NCI-H1048 (cell line): ENCODE measurements around the gene LRIT2.

Source experiments
- DNase-seq: peaks from one replicate; lab custom pipeline; 2025; lab: John Stamatoyannopoulos, UW

The LRIT2 gene

DNA sequence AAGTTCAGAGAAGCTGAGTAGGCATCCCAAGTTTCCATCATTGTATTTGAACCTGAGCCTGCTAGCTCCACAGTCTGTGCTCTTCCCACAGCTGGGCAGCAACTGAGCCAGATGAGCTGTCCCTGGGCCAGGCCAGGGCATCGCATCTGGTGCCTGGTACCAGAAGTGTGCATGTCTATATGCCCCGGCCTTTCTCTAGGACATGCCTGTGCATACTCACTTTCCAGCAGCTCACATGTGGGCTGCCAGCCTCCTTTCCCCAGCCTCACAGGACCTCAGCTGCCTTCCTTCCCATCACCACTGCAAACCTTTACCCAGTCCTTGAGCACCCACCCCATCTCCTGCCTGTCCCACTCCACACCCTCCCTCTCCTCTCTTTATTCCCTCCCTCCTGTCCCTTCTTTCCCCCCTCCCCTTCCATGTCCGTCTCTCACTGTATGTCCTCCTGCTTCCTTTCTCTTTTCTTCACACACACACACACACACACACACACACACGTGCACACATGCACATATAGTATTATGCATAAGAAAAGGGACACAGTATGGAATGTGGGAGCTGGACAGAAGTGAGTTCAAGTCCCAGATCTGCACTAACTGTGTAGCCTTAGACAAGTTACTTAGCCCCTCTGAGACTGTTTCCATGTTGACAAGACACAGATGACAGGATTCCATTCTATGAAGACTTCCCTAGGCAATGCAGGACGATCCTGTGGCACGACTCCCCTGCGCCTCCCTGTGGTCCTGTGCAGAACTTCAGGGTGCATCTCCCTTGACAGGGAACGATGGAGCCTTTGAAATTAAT, 20.1 kb downstream of the LRIT2 start:
- no peak for DNase-seq

DNA sequence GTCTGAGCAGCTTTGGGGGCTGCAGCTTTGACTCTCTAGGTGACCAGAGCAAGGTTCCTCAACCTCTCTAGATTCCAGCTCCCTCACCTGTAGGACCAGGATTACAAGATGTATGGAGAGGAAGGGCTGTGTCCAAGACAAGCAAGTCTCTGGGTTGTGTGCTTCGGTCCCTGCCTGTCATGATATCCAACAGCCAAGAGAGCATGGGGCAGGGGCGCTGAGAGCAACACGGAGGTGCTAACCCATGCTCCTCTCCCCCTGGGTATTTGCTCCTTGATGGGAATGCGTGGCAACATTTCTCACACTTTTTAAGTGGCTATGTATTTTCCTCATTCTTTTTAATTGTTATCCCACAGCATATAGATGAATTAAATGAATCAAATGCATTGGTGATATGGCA, 20.7 kb downstream of the LRIT2 start:
- no peak for DNase-seq

DNA sequence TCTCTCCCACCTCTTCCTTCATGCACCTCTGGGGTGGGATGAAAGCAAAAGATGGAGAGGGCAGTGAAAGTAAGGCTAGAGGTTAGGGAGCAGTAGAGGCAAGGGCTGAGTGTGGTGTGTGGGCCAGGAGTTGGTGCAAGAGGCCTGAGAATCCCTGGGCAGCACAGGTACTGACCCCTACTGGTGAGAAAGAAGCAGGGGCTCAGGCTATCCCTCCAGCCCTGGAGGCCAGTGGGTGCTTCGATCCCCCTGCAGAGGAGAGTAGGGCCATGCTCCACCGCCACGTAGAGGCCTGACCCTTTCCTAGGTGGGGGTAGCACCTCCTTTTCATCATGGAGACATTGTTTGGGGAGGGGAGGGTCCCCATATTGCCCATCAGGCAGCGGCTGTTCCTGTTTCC, 21.2 kb downstream of the LRIT2 start:
- no peak for DNase-seq

DNA sequence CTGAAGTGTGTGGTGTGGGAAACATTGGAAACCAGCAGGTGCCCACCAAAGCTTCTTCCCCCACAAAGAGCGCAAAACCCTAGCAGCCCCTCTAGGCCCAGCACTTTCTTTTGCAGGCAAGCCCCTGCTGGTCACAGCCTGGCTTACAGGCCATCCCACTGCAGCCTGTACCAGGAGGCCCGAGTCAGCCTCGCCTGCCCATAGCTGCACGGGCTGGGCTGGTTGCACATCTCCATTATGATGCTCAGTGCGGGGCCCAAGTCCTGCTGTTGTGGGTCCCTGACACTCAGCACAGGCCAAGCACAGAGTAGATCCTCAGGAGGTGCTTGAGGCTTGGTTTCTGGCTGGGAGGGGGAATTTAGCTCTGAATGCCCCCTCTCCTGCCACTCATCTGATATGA, 23.0 kb downstream of the LRIT2 start:
- DNase-seq: no peak

DNA sequence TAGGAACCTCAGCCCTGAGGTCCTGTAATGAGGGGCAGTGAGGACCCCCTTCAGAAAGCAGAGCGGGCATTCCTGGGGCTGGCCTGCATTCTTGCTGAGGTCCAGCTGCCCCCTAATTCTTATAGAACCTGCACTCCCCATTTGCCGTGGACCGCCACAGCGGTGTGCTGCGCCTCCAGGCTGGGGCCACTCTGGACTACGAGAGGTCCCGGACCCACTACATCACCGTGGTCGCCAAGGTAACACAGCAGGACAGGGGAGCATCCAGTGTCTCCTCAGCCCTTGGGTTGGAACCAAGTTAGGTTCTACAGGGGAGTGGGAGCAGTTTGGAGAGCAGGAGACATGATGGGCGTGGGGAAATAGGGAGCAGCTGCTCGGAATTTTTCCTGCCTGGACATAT, 23.7 kb downstream of the LRIT2 start:
- DNase-seq: no peak

DNA sequence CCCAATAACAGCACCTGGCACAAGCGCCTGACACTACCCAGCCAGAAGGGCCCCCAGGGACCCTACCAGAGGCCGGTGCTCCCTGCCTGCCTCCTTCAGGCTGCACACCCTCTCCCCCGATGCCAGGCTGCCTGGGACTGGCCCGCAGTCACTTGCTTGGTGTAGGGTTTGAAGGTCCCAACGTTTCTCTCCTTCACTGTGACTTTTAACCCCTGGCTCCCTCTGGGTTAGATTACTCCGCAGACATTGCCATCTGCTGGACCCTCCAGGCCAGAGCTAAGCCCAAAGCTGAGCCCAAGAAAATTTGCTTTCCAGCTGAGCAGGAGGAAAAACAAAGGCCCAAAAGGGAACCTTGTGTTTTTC, 24.1 kb downstream of the LRIT2 start:
- DNase-seq: no peak

DNA sequence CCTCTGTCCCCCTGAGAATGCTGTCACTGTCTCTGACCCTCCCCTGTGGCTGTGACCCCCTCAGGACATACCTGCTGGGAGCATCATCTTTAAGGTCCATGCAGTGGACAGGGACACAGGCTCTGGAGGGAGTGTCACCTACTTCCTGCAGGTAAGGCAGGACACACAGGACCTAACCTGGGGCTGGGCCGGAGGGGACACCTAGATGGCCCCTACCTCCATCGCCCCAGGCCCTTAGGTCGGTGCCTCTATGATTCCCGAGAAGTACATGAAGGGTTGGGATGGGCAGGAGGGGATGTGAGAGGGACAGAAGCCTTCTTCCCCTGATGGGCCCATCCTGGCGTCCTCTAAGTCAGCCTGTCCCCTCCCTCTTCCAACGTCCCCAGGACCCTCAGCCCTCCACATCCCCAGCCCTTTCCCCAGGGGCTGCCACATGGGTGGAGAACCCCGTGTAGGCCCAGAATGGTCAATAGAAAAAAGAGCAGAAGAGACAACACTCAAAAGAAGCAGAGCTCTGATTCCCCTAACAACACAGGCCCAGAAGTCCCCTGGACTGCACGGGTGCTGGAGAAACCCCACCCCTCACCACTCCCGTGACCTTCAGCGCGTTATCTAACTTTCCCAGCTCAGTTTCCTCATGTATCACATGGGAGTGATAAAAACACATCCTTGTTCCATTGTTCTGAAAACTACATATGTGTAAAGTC, 24.7 kb downstream of the LRIT2 start:
- DNase-seq: no peak

DNA sequence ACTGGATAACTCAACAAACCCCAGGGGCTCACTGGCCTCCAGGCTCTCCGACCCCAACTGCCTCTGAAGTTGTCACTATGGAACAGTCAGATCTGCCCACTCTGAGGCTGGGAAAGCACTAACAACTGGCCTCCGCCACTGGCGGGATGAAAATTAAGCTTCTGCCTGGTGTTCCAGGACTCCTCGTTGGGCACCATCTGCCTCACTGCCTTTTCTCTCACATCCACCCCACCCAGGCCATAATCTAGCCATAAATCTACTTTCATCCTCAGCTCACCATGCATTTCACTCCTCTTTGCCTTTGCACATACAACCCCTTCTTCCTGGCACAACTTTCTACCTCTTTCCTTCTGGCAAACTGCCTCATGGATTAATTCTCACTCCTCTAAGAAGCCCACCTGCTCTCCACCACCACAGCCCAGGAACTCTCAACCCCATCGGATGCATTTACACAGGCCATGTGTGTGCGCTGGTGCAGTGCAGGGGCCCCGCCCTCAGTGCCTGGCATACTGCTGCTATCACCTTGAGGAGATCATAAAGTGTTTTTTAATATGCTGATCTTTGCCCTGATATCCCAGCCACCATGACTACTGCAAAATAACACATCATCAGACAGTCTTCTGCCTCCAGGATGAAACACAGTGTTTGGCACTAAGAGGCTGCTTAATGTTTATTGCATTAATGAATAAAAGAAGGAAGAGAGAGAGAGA, 27.0 kb downstream of the LRIT2 start:
- DNase-seq: no peak

DNA sequence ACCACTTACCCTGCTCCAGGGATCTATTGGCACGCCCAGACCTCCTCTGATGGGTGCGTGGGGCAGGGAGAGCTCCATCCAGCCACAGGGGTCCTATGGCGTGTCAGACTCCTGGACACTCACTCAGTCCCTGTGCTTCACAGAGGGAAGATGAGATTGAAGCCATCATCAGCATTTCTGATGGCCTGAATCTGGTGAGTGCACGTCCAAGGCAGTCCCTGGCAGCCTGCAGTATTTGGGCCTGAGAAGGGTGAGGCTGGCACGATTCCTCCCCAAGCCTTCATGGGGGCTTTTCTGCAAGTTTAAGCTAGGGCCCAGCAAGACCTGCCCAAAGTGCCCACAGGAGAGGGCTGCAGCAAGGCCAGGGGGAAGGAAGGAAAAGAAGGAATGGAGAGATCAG, 27.7 kb downstream of the LRIT2 start:
- no peak for DNase-seq

DNA sequence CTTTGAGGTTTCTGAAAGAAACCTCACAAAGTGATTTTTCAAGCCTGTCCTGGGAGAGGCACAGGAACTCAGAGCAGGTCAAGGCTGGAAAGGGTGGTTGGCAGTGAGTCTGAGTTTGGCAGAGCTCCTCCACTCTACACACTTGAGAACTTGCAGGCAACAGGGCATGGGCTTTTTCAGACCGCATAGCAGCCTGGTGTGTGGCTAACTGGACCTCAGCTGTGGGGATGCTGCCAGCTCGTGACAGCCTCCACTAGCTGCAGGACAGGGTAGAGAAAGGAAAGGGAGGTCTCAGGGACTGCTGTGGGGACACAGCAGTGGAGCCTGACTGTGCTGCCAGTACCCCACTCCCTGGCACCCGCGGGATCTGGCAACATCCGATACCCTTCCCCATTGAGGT, 28.4 kb downstream of the LRIT2 start:
- no peak for DNase-seq

DNA sequence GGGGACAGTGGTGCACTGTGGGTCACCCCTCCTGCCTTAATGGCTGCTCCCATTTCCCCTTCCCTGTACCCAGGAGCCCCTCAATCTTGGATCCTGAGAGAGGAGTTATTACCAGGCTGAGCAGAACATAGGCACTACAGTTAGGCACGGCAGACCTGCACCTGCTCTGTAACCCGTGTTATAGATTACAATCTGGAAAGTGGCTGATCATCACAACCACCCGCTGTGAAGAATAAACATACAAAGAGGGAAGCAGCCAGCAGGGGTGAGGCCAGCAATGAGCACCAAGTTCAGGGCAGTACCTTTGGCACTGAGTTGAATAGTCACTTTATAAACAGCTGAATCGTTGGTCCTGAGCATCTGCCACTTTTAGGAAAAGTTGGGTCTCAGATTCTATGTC, 29.3 kb downstream of the LRIT2 start:
- DNase-seq: no peak

DNA sequence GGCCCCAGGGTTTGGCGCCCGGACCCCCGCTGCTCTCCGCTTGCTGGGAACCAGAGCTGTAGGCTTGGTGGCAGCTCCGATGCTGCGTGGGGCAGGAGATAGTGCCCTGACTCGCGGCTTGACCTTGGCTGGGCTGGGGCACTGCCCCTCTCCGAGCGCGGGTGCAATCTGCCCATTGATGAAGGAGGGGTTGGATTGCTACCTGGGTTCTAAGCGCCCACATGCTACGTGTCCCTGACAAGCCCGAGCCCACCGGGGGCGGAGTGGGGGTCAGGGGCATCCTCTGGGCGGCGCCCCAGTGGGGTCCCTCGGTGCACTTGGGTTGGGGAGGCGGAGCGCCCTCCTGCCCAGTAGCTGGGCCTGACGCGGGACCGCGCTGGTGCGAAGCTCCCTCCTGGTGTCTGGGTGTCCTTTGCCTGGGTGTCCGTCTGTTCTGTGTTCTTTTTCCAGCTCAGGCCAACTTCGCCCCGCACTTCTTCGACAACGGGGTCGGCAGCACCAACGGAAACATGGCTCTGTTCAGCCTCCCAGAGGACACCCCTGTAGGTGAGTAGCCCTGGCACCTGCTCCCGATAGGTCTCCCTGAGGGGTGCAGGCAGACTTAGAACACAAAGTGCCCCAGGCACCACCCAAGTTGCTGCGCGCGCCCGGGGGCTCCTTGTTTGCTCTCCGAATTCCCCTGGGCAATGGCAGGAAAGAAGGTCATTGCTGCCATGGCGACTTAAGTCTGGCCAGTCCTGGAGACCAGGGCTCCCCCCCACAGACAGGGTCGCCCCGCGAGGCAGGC, 30.1 kb downstream of the LRIT2 start:
- no peak for DNase-seq

DNA sequence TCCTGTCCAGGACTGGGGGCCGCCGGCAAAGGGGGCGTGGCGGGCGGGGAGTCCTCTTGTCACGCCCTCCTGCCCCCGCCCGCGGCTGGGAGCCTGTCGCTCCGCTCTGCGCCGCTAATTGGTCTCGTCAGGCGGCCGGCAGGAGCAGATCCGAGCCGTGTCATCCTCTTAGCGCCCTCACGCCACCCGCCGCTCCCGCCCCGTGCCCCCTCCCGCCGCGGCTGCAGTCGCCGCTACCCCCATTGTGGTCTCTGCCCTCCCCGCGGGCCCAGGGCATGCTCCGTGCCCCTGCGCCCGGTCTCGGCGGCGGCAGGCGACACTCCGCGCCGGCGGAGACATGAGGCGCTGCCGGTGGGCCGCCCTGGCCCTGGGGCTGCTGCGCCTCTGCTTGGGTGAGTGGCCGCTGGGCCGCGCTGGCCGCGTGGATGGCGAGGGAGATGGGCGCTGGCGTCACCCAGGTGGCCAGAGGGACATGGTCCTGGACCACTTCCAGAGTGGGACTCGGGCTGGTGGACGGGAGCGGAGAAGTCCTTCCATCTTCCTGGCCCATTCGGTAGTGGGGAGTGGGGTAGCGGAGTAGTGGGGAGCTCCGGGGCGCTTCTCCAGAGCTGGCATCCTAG, 30.8 kb downstream of the LRIT2 start, which contains the start of gene CDHR1:
Gene CDHR1 (plus strand): TSS at position 114 of the 620 bp plus-strand sequence. CDS start 224 bp downstream, at position 338.
- DNase-seq: no peak

DNA sequence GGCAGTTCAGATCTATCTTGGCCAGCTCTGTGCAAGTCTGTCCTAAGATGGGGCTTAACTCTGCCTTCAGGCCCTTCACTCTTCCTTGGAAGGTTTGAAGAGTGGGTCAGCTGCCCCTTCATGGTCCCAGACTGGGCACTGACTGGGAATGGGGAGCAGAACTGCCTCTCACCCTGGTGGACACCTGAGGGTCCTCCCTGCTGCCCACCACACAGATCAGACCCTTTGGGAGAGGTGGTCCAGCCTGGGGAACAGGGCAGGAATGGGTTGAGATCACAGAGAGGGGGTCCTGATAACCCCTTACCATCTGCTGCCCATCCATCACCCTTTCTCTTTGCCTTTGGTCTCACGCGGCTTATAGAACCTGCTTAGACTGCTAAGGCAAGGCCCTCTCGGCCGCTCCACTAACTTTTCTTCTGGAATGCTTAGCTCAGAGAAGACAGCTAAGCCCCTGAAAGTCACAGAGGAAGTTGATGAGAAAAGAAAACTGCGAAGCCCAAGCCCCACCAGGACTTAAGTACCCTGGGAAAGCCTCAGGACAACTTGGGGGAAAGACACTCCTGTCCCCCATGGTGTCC, 31.4 kb downstream of the LRIT2 start:
- DNase-seq: no peak

DNA sequence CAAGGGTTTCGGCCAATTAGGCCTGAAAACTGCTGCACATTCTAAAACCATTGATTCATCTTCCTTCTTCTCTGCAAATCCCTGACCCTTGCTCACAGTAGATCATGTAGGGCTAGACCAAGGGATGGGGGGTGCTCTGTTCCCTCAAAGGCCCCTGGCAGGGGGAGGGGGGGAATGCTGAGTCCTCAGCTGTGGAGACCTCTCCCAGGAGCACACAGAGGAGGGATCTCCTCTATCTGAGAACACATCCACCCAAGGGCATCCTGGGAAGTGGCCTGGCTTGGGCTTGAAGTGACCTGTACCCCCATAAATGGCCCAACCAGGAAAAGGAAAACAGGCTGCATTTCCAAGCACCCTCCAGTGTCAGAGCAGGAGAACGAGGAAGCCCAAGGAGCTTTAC, 32.0 kb downstream of the LRIT2 start:
- DNase-seq: no peak

DNA sequence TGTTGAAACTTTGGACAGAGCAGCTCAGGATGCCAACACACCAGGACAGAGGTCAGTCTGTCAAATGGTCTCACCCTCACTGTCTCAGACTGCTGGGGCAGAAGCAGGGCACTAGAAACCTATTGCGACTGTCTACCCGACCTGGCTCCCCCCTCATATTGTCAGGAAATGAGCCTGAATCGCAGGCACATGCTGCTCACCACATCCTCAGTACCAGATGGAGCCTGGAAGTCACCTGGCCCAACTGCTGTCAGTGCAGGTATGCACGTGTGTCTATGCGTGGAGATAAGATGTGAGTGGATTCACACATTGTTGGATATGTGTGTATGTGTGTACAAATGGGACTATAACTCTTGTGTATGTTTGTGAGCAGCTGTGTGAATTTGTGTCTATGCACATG, 34.2 kb downstream of the LRIT2 start:
- no peak for DNase-seq

DNA sequence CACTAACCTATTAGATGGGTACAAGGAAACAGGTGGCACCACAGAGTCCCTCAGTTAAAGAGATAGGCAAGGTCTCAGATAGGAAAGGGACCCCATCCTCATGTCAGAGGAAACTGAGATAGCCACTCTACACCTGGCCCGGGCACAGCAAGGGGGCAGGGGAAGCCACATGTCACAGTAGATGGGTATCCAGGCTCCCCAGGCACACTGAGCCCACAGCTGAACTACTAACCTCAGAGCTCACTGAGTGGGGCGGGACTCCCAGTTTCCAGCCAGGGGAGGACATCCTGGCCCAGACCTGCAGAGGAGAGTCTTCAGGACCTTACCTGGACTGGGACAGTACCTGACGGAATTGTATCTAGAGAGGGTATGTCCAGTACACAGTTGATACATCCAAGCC, 34.7 kb downstream of the LRIT2 start:
- no peak for DNase-seq

DNA sequence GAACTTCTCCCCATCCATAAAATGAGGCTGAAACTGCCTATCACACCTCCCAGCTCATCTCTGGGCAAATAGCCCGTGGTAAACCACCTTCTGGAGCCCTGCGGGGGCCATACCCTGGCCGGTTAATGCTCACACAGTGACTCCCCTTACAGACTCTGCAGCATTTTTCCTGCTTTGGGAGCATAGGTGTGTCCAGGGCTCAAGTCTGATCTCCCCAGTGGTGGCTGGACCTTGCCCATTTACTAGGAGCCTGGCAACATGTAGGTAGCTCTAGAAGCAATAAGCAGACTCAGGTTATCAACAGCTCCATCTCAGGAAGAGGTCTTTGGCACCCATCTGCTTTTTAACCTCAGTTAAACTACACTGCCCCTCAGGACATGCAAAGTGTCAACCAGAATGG, 36.5 kb downstream of the LRIT2 start:
- no peak for DNase-seq

DNA sequence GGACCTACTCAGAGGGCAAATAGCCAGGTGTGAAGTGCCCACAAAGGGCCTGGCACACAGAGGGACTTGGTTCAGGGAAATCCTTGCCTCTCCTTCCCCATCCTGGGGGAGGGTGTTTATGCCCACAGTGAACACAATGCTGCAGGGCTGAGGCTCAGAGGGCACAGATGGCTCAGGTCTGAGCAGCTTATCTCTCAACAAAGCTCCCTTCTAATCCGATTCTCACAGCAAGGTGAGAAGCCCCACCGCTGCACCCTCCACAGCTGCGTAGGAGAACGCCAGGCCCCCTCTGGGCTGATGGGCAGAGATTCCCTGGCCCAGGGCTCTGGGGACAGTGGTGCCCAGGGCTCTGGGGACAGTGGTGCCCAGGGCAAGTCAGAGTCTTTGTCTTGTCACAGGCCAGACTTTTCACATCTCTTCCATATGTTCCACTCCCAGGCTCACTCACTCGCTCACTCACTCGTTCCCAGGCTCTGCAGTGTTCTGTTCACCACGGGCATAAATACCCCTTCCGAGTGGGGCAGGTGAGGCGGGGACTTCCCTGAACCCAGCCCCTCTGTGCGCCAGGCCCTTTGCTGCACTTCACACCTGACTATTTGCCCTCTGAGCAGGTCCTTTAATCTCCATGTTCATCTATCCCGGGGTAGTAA, 39.7 kb downstream of the LRIT2 start:
- no peak for DNase-seq

DNA sequence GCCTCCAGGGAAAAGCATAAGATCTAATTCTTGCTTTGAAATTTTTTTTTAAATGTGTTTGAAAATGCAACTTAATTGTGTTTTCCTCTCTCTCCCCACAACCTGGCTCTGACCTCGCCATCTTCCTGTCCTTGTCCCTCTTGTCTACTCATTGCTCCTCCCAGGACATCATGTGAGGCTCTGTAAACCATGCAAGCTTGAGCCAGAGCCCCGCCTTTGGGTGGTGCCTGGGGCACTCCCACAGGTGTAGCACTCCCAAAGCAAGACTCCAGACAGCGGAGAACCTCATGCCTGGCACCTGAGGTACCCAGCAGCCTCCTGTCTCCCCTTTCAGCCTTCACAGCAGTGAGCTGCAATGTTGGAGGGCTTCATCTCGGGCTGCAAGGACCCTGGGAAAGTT, 40.8 kb downstream of the LRIT2 start:
- DNase-seq: no peak

DNA sequence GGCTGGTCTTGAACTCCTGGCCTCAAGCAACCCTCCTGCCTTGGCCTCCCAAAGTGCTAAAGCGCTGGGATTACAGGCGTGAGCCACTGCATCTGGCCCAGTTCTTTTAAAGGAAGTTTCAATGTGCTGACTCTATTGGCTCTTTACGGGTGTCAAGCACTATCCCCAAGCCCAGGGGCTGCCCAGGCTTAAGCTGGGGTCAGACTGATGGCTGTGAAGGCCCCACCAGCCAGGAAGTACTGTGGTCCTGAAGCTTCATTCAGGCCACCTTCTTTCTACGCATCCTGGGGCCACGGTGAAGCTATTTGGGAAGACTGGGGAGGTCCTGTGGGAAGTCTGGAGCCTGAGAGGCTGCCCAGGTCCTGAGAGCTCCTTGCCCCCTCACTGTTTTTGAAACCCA, 43.7 kb downstream of the LRIT2 start:
- no peak for DNase-seq
